Measurements from ENCODE around the gene DNAAF1.

DNA sequence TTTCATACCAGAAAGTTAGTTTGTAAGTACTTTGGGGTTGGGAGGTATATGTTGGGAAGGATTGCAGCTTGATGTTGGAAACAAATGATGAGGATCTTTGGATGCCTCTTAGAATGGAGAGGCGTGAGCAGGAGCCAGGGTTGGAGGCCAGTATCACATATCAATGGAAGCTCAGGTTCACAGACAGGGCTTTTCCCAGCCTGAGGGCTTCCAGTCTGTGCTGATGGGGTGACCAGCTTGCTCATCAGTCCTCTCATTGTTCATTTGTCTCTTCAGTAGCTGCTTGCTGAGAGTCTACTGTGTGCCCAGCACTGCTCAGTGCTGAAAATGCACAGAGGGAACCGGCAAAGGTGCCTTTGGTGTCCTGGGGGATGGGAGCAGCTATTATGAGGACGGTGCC is 5.8 kb downstream of the DNAAF1 start:
- TF ChIP-seq, protein P1, sequence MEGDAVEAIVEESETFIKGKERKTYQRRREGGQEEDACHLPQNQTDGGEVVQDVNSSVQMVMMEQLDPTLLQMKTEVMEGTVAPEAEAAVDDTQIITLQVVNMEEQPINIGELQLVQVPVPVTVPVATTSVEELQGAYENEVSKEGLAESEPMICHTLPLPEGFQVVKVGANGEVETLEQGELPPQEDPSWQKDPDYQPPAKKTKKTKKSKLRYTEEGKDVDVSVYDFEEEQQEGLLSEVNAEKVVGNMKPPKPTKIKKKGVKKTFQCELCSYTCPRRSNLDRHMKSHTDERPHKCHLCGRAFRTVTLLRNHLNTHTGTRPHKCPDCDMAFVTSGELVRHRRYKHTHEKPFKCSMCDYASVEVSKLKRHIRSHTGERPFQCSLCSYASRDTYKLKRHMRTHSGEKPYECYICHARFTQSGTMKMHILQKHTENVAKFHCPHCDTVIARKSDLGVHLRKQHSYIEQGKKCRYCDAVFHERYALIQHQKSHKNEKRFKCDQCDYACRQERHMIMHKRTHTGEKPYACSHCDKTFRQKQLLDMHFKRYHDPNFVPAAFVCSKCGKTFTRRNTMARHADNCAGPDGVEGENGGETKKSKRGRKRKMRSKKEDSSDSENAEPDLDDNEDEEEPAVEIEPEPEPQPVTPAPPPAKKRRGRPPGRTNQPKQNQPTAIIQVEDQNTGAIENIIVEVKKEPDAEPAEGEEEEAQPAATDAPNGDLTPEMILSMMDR (tag by site-specific recombination; IDR thresholded peaks at IDR 0.05) = no peak
- no peak for TF ChIP-seq ZNF791 (tag by site-specific recombination; IDR thresholded peaks at IDR 0.05)
- no peak for TF ChIP-seq ZNF138 (tag by site-specific recombination; IDR thresholded peaks at IDR 0.05; ENCODE audit: borderline replicate concordance)
- TF ChIP-seq TCF7L2 (IDR thresholded peaks at IDR 0.05; ENCODE audit: borderline replicate concordance, low read depth, low read length) = no peak
- TF ChIP-seq, protein P2, sequence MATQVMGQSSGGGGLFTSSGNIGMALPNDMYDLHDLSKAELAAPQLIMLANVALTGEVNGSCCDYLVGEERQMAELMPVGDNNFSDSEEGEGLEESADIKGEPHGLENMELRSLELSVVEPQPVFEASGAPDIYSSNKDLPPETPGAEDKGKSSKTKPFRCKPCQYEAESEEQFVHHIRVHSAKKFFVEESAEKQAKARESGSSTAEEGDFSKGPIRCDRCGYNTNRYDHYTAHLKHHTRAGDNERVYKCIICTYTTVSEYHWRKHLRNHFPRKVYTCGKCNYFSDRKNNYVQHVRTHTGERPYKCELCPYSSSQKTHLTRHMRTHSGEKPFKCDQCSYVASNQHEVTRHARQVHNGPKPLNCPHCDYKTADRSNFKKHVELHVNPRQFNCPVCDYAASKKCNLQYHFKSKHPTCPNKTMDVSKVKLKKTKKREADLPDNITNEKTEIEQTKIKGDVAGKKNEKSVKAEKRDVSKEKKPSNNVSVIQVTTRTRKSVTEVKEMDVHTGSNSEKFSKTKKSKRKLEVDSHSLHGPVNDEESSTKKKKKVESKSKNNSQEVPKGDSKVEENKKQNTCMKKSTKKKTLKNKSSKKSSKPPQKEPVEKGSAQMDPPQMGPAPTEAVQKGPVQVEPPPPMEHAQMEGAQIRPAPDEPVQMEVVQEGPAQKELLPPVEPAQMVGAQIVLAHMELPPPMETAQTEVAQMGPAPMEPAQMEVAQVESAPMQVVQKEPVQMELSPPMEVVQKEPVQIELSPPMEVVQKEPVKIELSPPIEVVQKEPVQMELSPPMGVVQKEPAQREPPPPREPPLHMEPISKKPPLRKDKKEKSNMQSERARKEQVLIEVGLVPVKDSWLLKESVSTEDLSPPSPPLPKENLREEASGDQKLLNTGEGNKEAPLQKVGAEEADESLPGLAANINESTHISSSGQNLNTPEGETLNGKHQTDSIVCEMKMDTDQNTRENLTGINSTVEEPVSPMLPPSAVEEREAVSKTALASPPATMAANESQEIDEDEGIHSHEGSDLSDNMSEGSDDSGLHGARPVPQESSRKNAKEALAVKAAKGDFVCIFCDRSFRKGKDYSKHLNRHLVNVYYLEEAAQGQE (tag by site-specific recombination; IDR thresholded peaks at IDR 0.05) = no peak
- no peak for TF ChIP-seq ZFP3 (tag by site-specific recombination; IDR thresholded peaks at IDR 0.05; ENCODE audit: low read depth)
- no peak for TF ChIP-seq ZBTB1 (tag by site-specific recombination; IDR thresholded peaks at IDR 0.05)
- no peak for TF ChIP-seq ZBTB20 (tag by site-specific recombination; IDR thresholded peaks at IDR 0.05)
- no peak for TF ChIP-seq ZNF10 (tag by site-specific recombination; IDR thresholded peaks at IDR 0.05)
